Middle frontal gyrus (tissue), 1 donor: ENCODE data around the gene ALLC.

ENCODE experiments used
- DNase-seq: peaks from one replicate; pipeline ENCODE4 v3.0.0-alpha.2; 2015; ENCODE audit warnings: low spot score; ENCODE audit errors: extremely low spot score

Gene ALLC

GRCh38 chr2:3747032-3747654 lies 89.1 kb downstream of the ALLC start:
- no peak for DNase-seq

- no peak for DNase-seq
Observed at GRCh38 chr2:3747826-3748225, 89.8 kb downstream of the ALLC start.

GRCh38 chr2:3749201-3749600 lies 91.2 kb downstream of the ALLC start:
- no peak for DNase-seq

- DNase-seq: no peak
Observed at GRCh38 chr2:3751251-3751650, 93.3 kb downstream of the ALLC start.

GRCh38 chr2:3751806-3752205 lies 93.8 kb downstream of the ALLC start:
- no peak for DNase-seq
